ENCODE results near the gene DBNDD1.
"Not testable (repeated sequence)": the region's sequence is repeated elsewhere in the genome, so short reads cannot be mapped to it uniquely, and the experiment has no call there.

DBNDD1 gene

DNA sequence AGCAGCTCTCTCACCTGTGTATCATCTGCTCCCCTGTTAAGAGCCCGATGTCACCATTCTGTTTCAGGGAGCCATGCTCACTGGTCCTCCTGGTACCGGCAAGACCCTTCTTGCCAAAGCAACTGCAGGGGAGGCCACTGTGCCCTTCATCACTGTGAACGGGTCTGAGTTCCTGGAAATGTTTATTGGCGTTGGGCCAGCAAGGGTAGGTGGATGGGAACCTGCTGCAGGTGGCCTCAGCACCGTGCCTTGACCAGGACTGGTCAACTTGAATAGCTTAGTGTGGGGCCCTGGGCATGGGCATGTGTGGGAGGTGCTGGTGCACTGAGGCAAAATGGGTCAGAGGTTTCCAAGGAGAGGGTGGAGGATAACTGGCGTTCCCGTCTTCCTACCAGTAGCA, 28.5 kb downstream of the DBNDD1 start:
- no peak for DNase-seq (ENCODE audit: low read depth)

- no peak for DNase-seq (ENCODE audit: low read depth)
Measured at GRCh38 chr16:89988951-89989350, 30.3 kb downstream of the DBNDD1 start.

DNA sequence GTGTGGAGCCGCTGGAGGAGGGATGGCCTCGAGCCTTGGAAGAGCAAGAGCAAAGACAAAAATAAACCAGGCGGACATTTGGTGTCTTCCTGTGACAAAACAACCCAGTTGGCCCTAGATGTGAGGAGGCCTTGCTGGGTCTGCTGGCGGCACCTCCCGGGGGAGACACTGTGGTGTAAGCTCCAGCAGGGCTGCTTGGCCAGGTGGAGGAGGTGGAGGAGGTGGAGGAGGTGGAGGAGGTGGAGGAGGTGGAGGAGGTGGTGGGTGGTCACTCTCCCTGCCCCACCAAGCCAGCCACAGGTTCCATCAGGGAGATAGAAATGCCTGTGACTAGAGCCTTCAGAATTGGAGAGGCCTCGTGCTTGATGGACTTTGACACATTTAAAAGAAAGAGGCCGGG, 32.1 kb downstream of the DBNDD1 start:
- DNase-seq (ENCODE audit: low read depth) = no peak

DNA sequence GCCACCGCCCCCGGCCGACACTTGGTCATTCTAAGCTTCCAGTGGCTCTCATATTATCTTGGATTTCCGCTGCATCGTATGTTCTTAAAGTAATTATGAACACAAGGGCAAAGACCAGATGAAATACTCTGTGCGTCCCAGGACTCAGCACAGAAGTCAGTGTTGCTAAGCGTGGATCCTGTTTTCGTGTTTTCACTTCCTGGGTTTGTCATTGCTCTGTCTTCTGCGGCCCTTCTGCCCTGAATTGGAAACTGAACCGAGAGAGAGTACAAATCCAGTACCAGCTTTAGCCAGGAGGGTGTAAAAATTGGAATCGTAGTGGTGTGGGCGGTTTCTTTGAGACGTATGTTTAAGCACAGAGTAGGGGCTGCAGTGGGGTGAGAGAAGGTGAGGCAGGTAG, 32.7 kb downstream of the DBNDD1 start:
- no peak for DNase-seq (ENCODE audit: low read depth)

- DNase-seq (ENCODE audit: low read depth) = no peak
Measured at GRCh38 chr16:89985219-89985618, 34.0 kb downstream of the DBNDD1 start.

- DNase-seq (ENCODE audit: low read depth) = no peak
Measured at GRCh38 chr16:89984216-89984615, 35.0 kb downstream of the DBNDD1 start.

DNA sequence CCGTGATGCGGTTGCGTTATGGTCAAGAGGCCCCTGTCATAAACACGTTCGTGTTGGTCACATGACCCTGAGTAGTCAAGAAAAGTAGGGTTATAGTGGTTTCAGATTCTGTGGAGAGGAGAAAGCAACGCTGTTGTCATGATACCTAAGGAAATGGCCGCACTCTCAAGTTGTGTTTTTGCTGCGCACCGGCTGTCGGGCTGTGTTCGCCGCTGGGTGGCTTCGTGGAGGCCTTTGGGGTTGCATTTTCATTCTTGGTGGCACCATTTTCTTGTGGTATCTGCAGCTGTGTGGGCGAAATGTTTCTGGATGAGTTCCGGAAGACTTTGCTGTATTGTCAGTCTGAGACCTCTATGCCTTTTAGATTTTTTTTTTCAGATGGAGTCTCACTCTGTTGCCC, 35.7 kb downstream of the DBNDD1 start:
- no peak for DNase-seq (ENCODE audit: low read depth)

DNA sequence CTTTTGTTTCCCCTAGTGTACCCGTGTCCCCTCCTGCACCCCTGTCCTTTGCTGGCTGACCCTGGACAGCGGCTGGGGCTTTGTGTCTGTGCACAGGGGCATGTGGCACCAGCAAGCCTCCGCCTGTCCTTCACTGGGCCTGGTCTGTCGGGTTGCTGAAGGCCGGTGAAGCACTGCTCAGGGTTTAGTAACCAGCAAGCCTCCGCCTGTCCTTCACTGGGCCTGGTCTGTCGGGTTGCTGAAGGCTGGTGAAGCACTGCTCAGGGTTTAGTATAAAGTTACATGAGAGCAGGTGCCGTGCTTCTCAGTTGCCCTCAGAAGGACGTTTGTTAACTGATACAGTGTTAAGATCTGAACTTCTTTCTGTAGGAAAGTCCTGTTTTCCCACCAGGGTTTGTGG, 36.9 kb downstream of the DBNDD1 start:
- no peak for DNase-seq (ENCODE audit: low read depth)

DNA sequence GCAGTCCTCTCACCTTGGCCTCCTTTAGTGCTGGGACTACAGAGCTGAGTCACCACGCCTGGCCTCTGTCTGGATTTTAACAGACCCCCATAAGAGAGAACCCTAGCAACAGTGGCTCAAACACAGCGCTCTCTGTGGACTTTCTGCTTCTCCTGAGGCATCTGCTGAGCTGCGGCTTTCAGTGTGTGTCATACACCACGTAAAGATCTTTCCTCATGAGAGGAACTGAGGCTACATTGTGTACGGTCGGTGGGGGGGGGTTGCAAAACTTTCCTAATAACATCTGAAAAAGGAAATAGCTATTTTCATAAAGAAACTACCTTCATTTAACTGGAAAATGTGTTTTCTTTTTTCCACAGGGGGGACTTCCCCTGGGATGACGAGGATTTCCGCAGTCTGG, 37.8 kb downstream of the DBNDD1 start:
- DNase-seq (ENCODE audit: low read depth) = no peak

DNA sequence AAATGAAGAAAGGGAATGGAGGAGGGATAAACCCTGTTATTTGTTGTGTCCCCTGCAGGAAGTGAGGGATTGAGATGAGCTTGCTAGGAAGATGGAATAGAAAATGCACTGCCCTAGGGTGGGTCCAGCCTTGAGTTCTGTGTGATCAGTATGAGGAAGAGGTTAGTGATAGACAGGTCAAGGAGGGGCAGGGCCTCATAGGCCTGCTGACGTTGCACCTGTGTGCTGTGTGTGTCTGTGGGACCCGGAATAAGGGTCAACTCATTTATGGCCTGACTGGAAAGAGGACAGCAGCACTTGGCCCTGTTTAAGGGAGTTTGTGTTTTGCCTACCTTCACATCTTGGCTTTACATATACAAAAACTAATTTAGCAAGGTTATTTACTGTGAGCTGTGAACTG, 44.4 kb downstream of the DBNDD1 start:
- no peak for DNase-seq (ENCODE audit: low read depth)

DNA sequence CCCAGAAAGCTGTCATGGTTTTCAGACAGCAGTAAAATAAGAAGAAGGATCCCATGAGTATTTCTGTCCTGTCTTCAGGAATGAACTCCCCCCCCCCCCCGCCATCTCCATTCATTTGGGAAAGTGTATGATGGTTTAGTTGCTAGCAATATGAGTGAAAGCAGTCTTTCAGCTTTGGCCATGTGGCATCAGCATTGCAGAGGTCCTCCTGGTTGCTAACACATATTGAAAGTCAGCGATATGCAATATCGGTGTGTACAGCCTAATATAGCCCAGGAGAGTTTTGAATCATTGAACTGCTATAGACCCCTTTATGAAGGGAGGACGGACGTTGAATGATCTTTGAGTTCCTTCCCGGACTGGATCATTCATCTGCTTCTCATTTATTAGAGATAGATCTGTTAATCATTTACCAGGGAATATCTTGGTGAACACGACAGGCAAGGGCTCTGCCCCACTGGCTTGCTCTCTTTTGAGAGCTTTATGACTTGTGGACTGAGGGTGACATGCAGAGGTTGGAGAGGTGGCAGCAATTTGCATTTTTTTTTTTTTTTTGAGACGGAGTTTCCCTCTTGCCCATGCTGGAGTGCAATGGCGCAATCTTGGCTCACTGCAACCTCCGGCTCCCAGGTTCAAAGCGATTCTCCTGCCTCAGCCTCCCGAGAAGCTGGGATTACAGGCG, 45.5 kb downstream of the DBNDD1 start:
- DNase-seq (ENCODE audit: low read depth) = no peak

- no peak for DNase-seq (ENCODE audit: low read depth)
Measured at GRCh38 chr16:89973235-89973634, 46.0 kb downstream of the DBNDD1 start.

GRCh38 chr16:89972244-89973234, 46.7 kb downstream of the DBNDD1 start:
- no peak for DNase-seq (ENCODE audit: low read depth)

- no peak for DNase-seq (ENCODE audit: low read depth)
Measured at GRCh38 chr16:89971495-89972243, 47.6 kb downstream of the DBNDD1 start.

GRCh38 chr16:89969741-89970410, 49.4 kb downstream of the DBNDD1 start:
- no peak for DNase-seq (ENCODE audit: low read depth)

DNA sequence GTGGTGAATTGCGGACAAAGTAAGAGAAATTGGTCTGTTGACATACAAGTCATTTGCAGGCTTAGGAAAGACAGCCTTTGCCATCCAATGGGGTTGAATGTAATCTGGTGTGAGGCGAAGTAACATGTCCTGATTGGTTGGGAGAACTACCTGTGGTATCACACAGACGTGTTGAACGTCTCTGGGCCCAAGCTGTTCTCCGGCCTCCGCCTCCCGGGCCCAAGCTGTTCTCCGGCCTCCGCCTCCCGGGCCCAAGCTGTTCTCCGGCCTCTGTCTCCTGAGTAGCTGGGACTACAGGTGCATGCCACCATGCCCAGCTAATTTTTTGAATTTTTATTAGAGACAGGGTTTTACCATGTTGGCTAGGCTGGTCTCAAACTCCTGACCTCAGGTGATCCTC, 51.2 kb downstream of the DBNDD1 start:
- DNase-seq (ENCODE audit: low read depth) = not testable (repeated sequence)

DNA sequence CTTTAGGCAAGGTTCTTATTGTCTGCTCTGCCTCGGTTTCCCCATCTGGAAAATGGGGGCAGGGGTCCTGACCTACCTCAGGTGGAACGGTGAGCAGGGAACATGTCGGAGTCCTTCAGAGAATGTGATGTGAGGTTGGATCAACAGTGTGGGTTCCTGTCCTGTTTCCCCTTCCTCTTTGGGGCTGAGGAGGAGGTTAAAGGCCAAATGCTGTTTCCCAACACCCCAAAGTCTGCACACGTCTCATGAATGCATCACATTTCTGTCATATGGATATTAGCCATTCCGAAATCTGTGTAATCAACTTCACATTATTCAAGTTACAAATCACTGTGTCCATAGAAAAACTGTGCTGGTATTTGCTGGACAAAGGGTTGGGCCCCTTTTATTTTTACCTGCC, 51.8 kb downstream of the DBNDD1 start:
- not testable (repeated sequence) for DNase-seq (ENCODE audit: low read depth)

GRCh38 chr16:89966756-89967155, 52.5 kb downstream of the DBNDD1 start:
- no peak for DNase-seq (ENCODE audit: low read depth)

- DNase-seq (ENCODE audit: low read depth) = no peak
Measured at GRCh38 chr16:89965447-89966225, 53.6 kb downstream of the DBNDD1 start.

- no peak for DNase-seq (ENCODE audit: low read depth)
Measured at GRCh38 chr16:89964201-89964600, 55.1 kb downstream of the DBNDD1 start.

All from HS-5 (cell line).